ENCODE measurements around the gene KCNQ2. TPM values are rescaled to one million over a fixed set of nuclear protein-coding genes. Genes with fewer than 3 reads are reported as not detected.

Gene KCNQ2
- total RNA-seq, 2 experiments from 2014 or later, result not detected

DNA sequence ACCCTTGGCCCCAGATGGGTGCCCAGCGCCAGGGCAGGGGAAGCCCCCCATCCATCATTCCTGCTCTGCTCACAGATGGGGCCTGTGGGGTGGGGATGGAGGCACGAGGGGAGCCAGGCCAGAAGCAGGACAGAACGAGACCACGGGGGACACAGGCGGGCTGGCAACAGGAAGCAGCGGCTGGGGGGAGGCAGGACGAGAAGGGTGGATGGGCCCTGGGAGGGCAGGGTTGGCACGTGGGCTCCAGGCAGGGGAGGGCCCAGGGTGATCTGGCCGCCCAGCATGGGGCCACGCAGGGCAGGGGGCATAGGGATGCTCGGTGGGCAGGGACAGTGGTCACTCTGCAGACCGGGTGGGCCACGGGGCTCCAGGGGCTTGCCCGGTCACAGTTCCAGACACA, 41.6 kb downstream of the KCNQ2 start:
- no peak for TF ChIP-seq CTCF (IDR thresholded peaks at IDR 0.05)
- DNase-seq (no peak), ATAC-seq (no peak)
- CTCF ChIA-PET, result no interaction called here
- POLR2A ChIA-PET, result no interaction called here
- H3K27ac Mint-ChIP-seq, result no peak overlapping the region
- H3K4me3 Mint-ChIP-seq, result no peak overlapping the region
- H3K4me1 Mint-ChIP-seq (ENCODE audit: low read depth), result peaks cover 10% of the 10 kb centered on the region
- no peaks in the 10 kb centered on the region for H3K9me3 Mint-ChIP-seq
- H3K27me3 Mint-ChIP-seq, result peaks cover 4% of the 10 kb centered on the region
- H3K36me3 Mint-ChIP-seq (ENCODE audit: low read depth), result no peaks in the 10 kb centered on the region
- intact Hi-C loops (cut with micrococcal nuclease), result no loop called here

DNA sequence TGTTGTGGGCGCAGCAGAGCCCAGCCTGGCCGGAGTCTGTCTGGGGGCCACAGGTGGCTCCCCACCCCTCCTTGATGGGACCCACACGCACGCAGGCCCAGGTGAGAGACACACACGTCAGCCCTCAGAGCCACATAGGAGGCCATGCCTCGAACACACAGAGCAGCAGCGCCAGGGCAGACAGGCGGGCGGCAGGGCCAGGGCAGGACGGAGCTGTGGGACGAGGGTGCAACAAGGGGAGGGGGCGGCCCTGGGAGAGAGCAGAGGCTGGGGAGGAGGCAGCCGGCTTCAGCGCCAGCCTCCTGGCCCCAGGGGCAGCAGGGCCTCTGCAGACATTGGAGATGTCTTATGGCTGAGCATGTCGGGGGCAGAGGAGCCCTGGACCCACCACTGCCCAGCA, 42.5 kb downstream of the KCNQ2 start:
- Mint-ChIP-seq H3K27ac (no peak overlapping the region), H3K36me3 (ENCODE audit: low read depth) (no peaks in the 10 kb centered on the region), H3K9me3 (no peaks in the 10 kb centered on the region), H3K4me3 (no peak overlapping the region), H3K4me1 (ENCODE audit: low read depth) (peaks cover 8% of the 10 kb centered on the region), H3K27me3 (no peaks in the 10 kb centered on the region)
- no peak for TF ChIP-seq CTCF (IDR thresholded peaks at IDR 0.05)
- DNase-seq (no peak), ATAC-seq (no peak)
- intact Hi-C loops (cut with micrococcal nuclease), result no loop called here
- ChIA-PET POLR2A (no interaction called here), CTCF (no interaction called here)

DNA sequence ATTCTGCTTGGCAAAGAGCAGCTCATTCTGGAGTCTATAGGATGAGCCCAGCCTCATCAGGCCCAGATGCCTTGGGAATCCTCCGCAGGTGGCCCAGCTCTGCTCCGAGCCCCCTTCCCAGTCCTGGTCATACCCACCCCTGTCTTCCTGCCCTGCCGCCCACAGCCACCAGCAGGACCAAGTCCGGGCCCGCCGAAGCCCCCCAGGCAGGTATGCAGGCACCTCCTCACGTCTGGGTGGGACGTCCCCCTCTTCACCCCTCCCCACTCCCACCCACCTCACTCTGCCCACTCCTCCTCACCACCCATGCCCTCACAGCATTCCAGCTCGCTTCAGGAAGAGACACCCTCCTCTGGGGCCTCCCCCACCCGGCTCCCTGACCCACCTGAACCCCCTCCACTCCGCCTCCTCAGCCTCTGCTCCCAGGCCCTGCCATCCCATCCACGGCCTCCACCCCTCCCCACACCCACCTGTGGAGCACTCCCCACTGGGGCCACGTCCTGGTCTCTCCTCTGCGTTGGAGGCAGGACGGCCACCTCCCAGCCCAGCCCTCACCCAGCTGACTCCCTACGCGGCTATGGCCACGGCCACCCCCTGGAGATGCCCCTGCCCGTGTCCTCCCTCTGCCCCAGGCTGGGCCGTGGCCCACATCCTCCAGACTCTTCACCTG, 43.4 kb downstream of the KCNQ2 start:
- Mint-ChIP-seq H3K4me3 (no peak overlapping the region), H3K36me3 (ENCODE audit: low read depth) (no peaks in the 10 kb centered on the region), H3K4me1 (ENCODE audit: low read depth) (no peaks in the 10 kb centered on the region), H3K9me3 (no peaks in the 10 kb centered on the region), H3K27me3 (no peaks in the 10 kb centered on the region), H3K27ac (no peak overlapping the region)
- no peak for TF ChIP-seq CTCF (IDR thresholded peaks at IDR 0.05)
- ChIA-PET POLR2A (no interaction called here), CTCF (interaction anchor here (1.5 kb wide), 1 partner anchor 13 kb away, joined by 4 read pairs; no protein-coding TSS in a partner anchor)
- DNase-seq, result no peak
- no peak for ATAC-seq
- intact Hi-C loops (cut with micrococcal nuclease), result no loop called here

DNA sequence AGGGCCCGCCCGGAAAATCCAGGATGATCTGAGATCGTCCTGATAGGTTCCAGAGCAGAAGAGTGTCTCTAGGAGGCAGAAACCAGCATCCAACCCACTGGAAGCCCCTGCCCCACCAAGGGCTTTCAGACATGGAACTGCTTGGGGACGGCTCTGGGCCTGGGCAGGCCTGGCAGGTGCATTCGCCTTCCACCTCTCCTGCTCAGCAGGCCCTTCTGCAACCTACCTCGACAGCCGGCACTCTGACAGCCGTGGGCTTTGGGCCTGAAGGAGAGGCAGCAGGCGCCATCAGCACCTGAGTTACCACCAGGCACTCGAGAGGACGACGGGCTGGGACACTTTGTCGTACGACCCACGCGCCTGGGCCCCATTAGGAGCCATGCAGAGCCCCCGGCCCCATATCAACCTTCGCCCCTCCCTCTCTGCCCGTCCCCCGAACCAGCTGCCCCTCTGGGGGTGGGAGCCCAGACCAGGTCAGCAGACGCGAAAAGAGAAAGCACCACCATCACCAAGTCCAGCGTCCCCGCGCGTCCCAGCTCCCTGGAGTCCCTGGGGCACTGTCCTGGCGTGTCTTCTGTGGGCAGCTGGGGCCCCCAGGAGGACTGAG, 44.6 kb downstream of the KCNQ2 start:
- no peak for ATAC-seq
- no peaks in the 10 kb centered on the region for H3K27me3 Mint-ChIP-seq
- TF ChIP-seq CTCF (IDR thresholded peaks at IDR 0.05), result no peak
- H3K4me1 Mint-ChIP-seq (ENCODE audit: low read depth), result no peaks in the 10 kb centered on the region
- ChIA-PET POLR2A (no interaction called here), CTCF (interaction anchor here (1.5 kb wide), 1 partner anchor 14 kb away, joined by 4 read pairs; no protein-coding TSS in a partner anchor)
- no peak overlapping the region for H3K27ac Mint-ChIP-seq
- intact Hi-C loops (cut with micrococcal nuclease), result no loop called here
- no peak for DNase-seq
- no peaks in the 10 kb centered on the region for H3K9me3 Mint-ChIP-seq
- H3K4me3 Mint-ChIP-seq, result no peak overlapping the region
- H3K36me3 Mint-ChIP-seq (ENCODE audit: low read depth), result no peaks in the 10 kb centered on the region

- Mint-ChIP-seq H3K27ac (no peak overlapping the region), H3K4me1 (ENCODE audit: low read depth) (no peaks in the 10 kb centered on the region), H3K27me3 (no peaks in the 10 kb centered on the region), H3K4me3 (no peak overlapping the region), H3K9me3 (no peaks in the 10 kb centered on the region), H3K36me3 (ENCODE audit: low read depth) (no peaks in the 10 kb centered on the region)
- ChIA-PET POLR2A (no interaction called here), CTCF (no interaction called here)
- intact Hi-C loops (cut with micrococcal nuclease), result no loop called here
- no peak for TF ChIP-seq CTCF (IDR thresholded peaks at IDR 0.05)
- ATAC-seq, result no peak
- DNase-seq, result no peak
Measured at GRCh38 chr20:63427206-63427605, 45.2 kb downstream of the KCNQ2 start.

All from activated CD8-positive, alpha-beta T cell treated with anti-CD3 and anti-CD28 coated beads for 36 hours (primary cell).